ENCODE data around the gene SLCO1A2.

Gene SLCO1A2

DNA sequence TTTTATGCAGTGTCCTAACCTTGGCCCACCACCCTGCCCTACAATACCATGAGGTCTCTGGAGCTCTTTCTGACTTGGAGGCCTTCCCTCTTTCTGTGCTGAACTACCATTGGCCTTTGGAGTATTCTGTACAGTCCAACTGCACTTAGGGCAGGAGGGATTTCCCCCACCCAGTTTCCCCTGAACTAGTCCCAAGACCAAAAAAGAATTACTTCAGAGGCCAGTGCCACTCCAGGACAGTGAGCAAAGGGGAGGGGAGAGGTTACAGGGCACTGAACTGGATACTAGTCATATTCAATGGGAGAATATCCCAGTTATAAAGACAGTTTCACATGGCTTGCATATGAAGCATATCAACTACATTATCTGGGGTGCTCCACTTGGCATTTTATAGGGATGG is 6.1 kb downstream of the SLCO1A2 start:
- no peak for DNase-seq

DNA sequence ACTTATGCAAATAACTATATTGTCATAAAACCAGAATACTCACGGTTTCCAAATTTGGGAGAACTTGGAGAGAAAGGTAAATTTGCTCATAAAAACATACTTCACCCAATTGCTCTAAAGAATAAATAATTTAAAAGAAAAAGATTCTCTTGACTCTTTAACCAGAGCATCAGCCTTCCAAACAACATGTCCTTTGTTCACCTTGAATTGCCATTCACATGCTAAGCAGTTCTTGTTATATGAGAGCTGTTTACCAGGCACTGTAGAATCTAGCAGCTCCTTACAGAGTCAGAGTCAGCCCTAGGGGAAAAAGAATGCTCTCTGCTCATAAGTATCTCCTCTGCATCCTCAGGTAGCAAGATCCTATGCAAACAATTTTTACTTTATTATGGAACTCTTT is 10.2 kb downstream of the SLCO1A2 start:
- no peak for DNase-seq

DNA sequence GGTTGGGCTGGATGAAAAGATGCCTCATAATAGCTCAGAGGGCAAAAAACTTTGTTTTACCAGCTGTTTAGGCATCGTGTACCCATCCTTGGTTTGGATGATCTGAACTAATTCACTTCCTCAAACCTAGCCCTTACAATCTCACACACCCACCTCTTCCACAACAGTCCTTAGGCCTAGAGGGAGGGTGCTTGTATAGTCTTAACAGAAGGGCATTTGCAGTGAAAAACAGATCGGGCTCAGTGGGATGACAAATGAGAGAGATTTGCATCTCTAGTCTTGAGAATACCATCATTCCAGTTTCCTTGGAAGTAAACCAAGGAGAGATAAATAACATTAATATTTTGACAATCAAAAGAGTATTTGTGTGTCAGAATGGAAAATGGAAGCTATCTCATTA is 11.0 kb downstream of the SLCO1A2 start:
- DNase-seq = no peak

DNA sequence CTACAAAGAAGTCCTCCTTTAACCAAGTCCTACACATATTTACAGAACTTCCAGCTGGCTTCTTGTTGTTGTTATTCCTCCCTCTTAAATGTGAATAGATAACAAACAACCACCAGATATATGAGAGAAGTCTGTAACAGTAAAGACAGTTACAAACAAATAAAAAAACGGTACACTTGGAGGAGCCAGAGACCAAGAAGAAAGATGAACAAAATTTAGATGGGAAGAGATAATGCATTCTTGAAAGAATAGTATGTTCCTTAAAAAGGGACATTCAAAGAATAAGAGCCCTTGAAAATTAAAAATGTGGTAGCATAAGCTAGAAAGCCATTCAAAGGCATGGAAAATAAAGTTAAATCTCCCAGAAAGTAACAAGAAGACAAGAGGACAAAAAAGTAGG is 25.9 kb downstream of the SLCO1A2 start:
- DNase-seq = no peak

- no peak for DNase-seq
Measured at GRCh38 chr12:21305661-21306060, 29.1 kb downstream of the SLCO1A2 start.

- no peak for DNase-seq
Measured at GRCh38 chr12:21300632-21301031, 34.1 kb downstream of the SLCO1A2 start.

- peak in 1 of 2 experiments; percentile 2 for DNase-seq
Measured at GRCh38 chr12:21296751-21297406, 37.8 kb downstream of the SLCO1A2 start.

GRCh38 chr12:21296348-21296747 is 38.4 kb downstream of the SLCO1A2 start:
- DNase-seq = no peak

GRCh38 chr12:21294176-21294575 is 40.5 kb downstream of the SLCO1A2 start:
- DNase-seq = no peak

- DNase-seq = no peak
Measured at GRCh38 chr12:21292111-21292510, 42.6 kb downstream of the SLCO1A2 start.

- DNase-seq = no peak
Measured at GRCh38 chr12:21289698-21290097, 45.0 kb downstream of the SLCO1A2 start.

GRCh38 chr12:21276826-21277225 is 57.9 kb downstream of the SLCO1A2 start:
- DNase-seq = no peak

DNA sequence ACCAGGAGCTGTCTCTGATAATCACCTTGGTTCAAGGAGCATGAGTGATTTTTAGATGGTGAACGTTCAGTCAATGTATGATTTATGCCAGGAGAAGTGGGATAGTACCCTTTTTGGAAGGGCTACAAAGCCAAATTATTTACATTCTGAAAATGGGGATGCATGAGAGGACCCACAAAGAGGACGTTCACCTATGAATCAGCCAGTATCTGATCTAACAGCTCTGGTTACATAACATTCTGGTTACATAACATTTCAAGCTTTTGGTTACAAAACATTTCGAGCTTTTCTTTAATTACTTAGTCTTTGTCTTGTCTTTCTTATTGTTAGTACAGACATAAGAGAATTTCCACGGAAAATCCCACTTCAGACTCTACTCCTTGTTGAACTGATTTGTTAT is 68.8 kb downstream of the SLCO1A2 start:
- DNase-seq = no peak

DNA sequence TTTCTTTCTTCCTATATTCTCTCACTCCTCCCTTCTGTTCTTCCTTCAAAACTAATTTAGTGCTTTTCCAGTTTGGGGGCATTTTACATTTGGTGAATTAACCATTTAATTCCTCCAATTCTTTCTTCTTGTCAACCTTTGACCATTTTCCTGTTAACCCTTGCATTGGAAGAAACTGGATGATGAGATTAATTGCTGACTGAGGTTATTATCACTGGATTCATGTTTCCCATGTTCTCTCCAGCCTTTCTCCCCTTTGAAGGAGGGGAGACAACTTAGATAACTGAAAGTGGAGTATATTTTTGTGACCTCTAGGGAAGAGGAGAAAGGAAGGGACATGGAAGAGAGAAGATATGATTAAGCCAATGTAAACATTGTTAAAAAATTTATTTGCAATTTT is 70.5 kb downstream of the SLCO1A2 start:
- no peak for DNase-seq

DNA sequence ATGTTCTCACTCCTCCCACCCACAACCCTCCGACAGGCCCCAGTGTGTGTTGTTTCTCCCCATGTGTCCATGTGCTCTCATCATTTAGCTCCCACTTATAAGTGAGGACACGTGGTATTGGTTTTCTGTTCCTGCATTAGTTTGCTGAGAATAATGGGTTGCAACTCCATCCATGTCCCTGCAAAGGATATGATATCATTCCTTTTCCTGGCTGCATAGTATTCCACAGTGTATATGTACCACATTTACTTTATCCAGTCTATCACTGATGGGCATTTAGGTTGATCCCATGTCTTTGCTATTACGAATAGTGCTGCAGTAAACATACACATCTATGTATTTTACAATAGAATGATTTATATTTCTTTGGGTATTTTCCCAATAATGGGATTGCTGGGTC is 77.5 kb downstream of the SLCO1A2 start:
- DNase-seq = no peak

- DNase-seq = no peak
Measured at GRCh38 chr12:21252070-21252469, 82.6 kb downstream of the SLCO1A2 start.

GRCh38 chr12:21248679-21249078 is 86.0 kb downstream of the SLCO1A2 start:
- peak in 1 of 2 experiments; percentile 21 for DNase-seq

GRCh38 chr12:21239866-21240265 is 94.9 kb downstream of the SLCO1A2 start:
- DNase-seq = no peak

DNA sequence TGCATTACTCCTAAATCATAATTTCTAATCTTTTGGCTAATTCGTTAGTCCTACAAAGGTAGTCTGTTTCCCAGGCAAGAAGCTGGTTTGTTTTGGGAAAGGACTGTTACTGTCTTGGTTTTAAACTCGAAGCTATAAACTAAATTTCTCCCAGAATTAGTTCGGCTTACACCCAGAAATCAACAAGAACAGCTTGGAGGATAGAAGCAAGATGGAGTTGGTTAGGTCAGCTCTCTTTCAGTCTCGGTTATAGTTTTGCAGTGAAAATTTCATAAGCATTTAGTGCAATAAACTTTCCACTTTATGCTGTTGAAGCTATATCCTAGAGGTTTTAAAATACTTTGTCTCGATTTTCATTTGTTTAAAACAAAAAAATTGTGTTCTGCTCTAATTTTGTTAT is 100.3 kb downstream of the SLCO1A2 start:
- no peak for DNase-seq

DNA sequence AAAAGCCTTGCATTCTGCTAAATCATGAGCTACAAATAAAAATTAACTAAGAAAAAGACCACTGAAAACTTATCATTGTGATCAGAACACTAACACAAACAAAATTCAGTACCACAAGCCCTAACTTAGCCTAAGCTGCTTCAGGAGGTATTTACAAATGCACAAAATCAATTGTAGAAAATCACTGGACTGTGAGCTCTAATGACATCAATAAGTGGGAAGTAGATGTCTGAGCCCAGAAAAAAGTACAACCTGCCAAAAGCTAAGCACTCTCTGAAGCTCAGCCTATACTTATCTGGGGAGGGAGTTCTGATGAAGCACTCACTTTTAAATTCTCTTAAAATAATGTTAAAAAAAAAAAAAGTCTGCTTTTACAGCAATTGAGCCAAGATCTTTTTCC is 110.8 kb downstream of the SLCO1A2 start:
- no peak for DNase-seq

DNA sequence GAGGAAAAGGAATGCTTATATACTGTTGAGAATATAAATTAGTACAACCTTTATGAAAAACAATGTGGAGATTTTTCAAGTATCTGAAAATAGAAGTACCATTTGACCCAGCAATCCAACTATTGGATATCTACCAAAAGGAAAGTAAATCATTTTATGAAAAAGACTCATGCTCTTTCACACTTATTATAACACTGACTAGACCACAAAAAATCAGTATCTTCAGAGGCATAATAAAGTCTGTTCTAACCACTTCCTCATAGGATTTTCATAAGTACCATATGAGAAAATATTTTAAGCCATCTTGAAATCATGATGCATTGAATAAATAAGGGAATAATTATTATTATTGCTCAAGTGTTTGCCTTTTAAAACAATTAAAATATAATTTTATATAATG is 112.9 kb downstream of the SLCO1A2 start:
- DNase-seq = no peak

DNA sequence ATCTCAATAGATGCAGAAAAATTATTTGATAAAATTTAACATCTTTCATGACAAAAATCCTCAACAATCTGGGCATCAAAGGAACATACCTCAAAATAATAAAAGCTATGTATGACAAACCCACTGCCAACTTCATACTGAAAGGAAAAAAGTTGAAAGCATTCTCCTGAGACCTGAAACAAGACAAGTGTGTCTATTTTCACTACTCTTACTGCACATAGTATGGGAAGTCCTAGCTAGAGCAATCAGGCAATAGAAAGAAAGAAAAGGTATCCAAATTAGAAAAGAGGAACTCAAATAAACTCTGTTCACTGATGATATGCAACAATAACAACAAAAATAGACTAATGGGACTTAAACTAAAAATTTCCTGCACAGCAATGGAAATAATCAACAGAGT is 113.6 kb downstream of the SLCO1A2 start:
- DNase-seq = no peak

DNA sequence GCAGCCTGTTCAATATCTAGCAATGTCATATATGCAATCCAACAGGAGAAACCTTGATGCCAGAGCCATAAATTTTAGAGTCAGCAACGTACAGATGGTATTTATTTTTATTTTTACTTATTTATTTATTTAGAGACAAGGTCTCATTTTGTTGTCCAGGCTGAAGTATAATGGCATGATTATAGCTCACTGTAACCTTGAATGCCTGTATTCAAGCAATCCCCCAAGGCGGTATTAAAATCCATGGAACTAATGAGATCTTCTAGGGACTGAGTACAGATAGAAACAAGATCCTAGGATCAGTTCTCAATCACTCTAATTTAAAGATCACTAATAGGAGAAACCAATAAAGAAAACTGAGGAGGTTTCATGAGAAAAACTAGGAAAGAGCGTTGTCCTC is 114.5 kb downstream of the SLCO1A2 start:
- DNase-seq = no peak

- DNase-seq = no peak
Measured at GRCh38 chr12:21219206-21219605, 115.5 kb downstream of the SLCO1A2 start.

Measured in NCI-H446 (cell line).